ENCODE measurements around the gene MPRIP.
"Not testable (repeated sequence)": the region's sequence is repeated elsewhere in the genome, so short reads cannot be mapped to it uniquely, and the experiment has no call there.

MPRIP gene

GRCh38 chr17:17157041-17157440 is 114.8 kb downstream of the MPRIP start (continued):
- no peak for TF ChIP-seq CSRNP3 (CRISPR knock-in tag; IDR thresholded peaks at IDR 0.05)
- TF ChIP-seq CSDC2 (CRISPR knock-in tag; IDR thresholded peaks at IDR 0.05) = no peak
- TF ChIP-seq SNAI2 (CRISPR knock-in tag; IDR thresholded peaks at IDR 0.05) = no peak
- no peak for TF ChIP-seq TOX (CRISPR knock-in tag; IDR thresholded peaks at IDR 0.05; ENCODE audit: borderline replicate concordance)
- no peak for TF ChIP-seq GLIS3 (CRISPR knock-in tag; IDR thresholded peaks at IDR 0.05)

- not testable (repeated sequence) for ATAC-seq
Measured at GRCh38 chr17:17158506-17158905, 116.2 kb downstream of the MPRIP start.

- no peak for ATAC-seq
- TF ChIP-seq SNAI2 (CRISPR knock-in tag; IDR thresholded peaks at IDR 0.05) = no peak
- TF ChIP-seq TSHZ2 (CRISPR knock-in tag; IDR thresholded peaks at IDR 0.05) = no peak
- no peak for TF ChIP-seq CREB5 (CRISPR knock-in tag; IDR thresholded peaks at IDR 0.05; ENCODE audit: low read depth)
- TF ChIP-seq ZNF565 (CRISPR knock-in tag; conservative IDR thresholded peaks at IDR 0.05; ENCODE audit: low read depth) = no peak
Measured at GRCh38 chr17:17159571-17159970, 117.3 kb downstream of the MPRIP start.

GRCh38 chr17:17161121-17161520 is 118.9 kb downstream of the MPRIP start:
- ATAC-seq = no peak
- no peak for TF ChIP-seq GLIS3 (CRISPR knock-in tag; IDR thresholded peaks at IDR 0.05)
- TF ChIP-seq CREB5 (CRISPR knock-in tag; IDR thresholded peaks at IDR 0.05; ENCODE audit: low read depth) = no peak
- TF ChIP-seq TSHZ2 (CRISPR knock-in tag; IDR thresholded peaks at IDR 0.05) = no peak
- no peak for TF ChIP-seq ZC3H10 (CRISPR knock-in tag; IDR thresholded peaks at IDR 0.05)
- TF ChIP-seq ZFP3 (CRISPR knock-in tag; IDR thresholded peaks at IDR 0.05) = no peak
- no peak for TF ChIP-seq CSRNP3 (CRISPR knock-in tag; IDR thresholded peaks at IDR 0.05)
- TF ChIP-seq ARNTL (CRISPR knock-in tag; IDR thresholded peaks at IDR 0.05; ENCODE audit: borderline replicate concordance, low read depth) = no peak
- TF ChIP-seq SNAI2 (CRISPR knock-in tag; IDR thresholded peaks at IDR 0.05) = no peak
- TF ChIP-seq ESRRG (CRISPR knock-in tag; IDR thresholded peaks at IDR 0.05) = no peak
- no peak for TF ChIP-seq PPARA (CRISPR knock-in tag; IDR thresholded peaks at IDR 0.05; ENCODE audit: borderline replicate concordance)
- no peak for TF ChIP-seq ZNF8 (CRISPR knock-in tag; IDR thresholded peaks at IDR 0.05)
- no peak for TF ChIP-seq ISL1 (CRISPR knock-in tag; IDR thresholded peaks at IDR 0.05)
- TF ChIP-seq POU6F1 (CRISPR knock-in tag; IDR thresholded peaks at IDR 0.05; ENCODE audit: borderline replicate concordance, low read depth) = no peak
- TF ChIP-seq PATZ1 (CRISPR knock-in tag; IDR thresholded peaks at IDR 0.05; ENCODE audit: borderline replicate concordance) = no peak

All from SK-N-SH treated with all-trans-retinoic acid at 6 μM for 48 hours (cell line).